HL-60 (cell line): ENCODE measurements around the gene EFNA5.

ENCODE experiments used
- DNase-seq, 2 experiments: peaks; one replicate each; pipeline ENCODE4 v3.0.0-alpha.2; 2010 to 2020; ENCODE audit warnings: low read depth in 1 of 2, low spot score in 1 of 2
- H3K27ac ChIP-seq: fragments of 250-450 bp; sonication (Bioruptor Pico); replicated peaks from 2 replicates; pipeline ENCODE4 v1.5.1; 2020; ENCODE audit warnings: mild to moderate bottlenecking, moderate library complexity
- H3K27me3 ChIP-seq: fragments of 250-450 bp; sonication (Bioruptor Pico); 2 replicates; pipeline ENCODE4 v1.5.1; 2021; ENCODE audit warnings: mild to moderate bottlenecking, moderate library complexity; ENCODE audit not compliant: insufficient read depth, poor library complexity, severe bottlenecking
- H3K4me3 ChIP-seq: replicated peaks from 2 replicates; pipeline ENCODE4 v1.5.1; 2011; ENCODE audit warnings: mild to moderate bottlenecking, control low read depth, low read length; ENCODE audit not compliant: insufficient read depth
- GABPA ChIP-seq: IDR thresholded peaks from 2 replicates; pipeline ENCODE4 v1.6.1; 2012; ENCODE audit warnings: low read depth
- POLR2AphosphoS5 ChIP-seq: IDR thresholded peaks from 2 replicates; pipeline ENCODE4 v1.6.1; 2012; ENCODE audit warnings: low read depth
- SPI1 ChIP-seq: IDR thresholded peaks from 2 replicates; pipeline ENCODE4 v1.6.1; 2012; ENCODE audit warnings: low read depth, mild to moderate bottlenecking, borderline replicate concordance
- TF ChIP-seq, protein P1 (sequence below): IDR thresholded peaks from 2 replicates; pipeline ENCODE4 v1.6.1; 2012; ENCODE audit warnings: low read depth; ENCODE audit not compliant: insufficient replicate concordance
- TF ChIP-seq, protein P2 (sequence below): IDR thresholded peaks from one replicate; pipeline ENCODE4 v1.5.1; 2011; ENCODE audit warnings: low read length, control low read depth, inconsistent platforms; ENCODE audit not compliant: insufficient read depth

EFNA5 gene

DNA sequence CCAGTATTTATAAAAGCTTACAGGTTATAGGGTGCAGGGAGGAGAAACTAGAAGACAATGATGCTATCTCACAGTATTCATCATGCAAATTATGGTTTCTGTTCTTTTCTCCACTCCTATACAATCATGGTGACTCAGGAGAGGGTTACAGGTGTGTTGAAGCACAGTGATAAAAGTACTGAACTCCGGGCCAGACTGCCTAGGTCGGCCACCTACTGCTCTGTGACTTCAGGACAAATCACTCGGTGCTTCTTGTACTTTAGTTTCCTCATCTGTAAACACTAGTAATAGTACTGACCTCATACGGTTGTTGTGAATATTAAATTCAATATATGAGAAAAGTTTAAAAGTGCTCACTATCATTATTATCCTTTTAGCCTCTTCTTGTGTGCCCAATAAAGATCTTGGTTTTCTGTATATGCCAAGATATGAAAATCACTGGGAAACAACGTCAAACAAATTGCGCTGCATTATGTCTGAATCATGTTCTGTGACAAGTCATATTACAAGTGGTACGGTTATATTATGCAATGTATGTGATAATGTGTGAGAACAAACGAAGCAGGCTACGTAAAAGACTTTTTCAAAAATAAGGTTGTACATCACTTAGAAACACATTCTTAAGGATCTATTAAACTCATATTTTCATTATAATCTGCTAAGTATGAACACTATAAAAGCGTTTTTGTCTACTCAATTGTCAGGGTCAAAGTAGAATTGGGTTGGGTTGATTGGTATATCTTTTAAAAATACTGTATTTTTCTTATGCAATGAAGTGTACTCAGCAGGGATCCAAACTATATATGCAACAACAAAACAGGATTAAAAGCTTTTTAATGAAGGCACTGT is 153.3 kb downstream of the EFNA5 start:
- H3K4me3 ChIP-seq, result no peak overlapping the region
- H3K27ac ChIP-seq, result no peak overlapping the region
- TF ChIP-seq, protein P1, sequence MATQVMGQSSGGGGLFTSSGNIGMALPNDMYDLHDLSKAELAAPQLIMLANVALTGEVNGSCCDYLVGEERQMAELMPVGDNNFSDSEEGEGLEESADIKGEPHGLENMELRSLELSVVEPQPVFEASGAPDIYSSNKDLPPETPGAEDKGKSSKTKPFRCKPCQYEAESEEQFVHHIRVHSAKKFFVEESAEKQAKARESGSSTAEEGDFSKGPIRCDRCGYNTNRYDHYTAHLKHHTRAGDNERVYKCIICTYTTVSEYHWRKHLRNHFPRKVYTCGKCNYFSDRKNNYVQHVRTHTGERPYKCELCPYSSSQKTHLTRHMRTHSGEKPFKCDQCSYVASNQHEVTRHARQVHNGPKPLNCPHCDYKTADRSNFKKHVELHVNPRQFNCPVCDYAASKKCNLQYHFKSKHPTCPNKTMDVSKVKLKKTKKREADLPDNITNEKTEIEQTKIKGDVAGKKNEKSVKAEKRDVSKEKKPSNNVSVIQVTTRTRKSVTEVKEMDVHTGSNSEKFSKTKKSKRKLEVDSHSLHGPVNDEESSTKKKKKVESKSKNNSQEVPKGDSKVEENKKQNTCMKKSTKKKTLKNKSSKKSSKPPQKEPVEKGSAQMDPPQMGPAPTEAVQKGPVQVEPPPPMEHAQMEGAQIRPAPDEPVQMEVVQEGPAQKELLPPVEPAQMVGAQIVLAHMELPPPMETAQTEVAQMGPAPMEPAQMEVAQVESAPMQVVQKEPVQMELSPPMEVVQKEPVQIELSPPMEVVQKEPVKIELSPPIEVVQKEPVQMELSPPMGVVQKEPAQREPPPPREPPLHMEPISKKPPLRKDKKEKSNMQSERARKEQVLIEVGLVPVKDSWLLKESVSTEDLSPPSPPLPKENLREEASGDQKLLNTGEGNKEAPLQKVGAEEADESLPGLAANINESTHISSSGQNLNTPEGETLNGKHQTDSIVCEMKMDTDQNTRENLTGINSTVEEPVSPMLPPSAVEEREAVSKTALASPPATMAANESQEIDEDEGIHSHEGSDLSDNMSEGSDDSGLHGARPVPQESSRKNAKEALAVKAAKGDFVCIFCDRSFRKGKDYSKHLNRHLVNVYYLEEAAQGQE, result no peak
- TF ChIP-seq POLR2AphosphoS5 (no peak), SPI1 (no peak), GABPA (no peak)
- TF ChIP-seq, protein P2, sequence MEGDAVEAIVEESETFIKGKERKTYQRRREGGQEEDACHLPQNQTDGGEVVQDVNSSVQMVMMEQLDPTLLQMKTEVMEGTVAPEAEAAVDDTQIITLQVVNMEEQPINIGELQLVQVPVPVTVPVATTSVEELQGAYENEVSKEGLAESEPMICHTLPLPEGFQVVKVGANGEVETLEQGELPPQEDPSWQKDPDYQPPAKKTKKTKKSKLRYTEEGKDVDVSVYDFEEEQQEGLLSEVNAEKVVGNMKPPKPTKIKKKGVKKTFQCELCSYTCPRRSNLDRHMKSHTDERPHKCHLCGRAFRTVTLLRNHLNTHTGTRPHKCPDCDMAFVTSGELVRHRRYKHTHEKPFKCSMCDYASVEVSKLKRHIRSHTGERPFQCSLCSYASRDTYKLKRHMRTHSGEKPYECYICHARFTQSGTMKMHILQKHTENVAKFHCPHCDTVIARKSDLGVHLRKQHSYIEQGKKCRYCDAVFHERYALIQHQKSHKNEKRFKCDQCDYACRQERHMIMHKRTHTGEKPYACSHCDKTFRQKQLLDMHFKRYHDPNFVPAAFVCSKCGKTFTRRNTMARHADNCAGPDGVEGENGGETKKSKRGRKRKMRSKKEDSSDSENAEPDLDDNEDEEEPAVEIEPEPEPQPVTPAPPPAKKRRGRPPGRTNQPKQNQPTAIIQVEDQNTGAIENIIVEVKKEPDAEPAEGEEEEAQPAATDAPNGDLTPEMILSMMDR, result no peak
- H3K27me3 ChIP-seq, result no peaks in the 10 kb centered on the region
- no peak for DNase-seq

DNA sequence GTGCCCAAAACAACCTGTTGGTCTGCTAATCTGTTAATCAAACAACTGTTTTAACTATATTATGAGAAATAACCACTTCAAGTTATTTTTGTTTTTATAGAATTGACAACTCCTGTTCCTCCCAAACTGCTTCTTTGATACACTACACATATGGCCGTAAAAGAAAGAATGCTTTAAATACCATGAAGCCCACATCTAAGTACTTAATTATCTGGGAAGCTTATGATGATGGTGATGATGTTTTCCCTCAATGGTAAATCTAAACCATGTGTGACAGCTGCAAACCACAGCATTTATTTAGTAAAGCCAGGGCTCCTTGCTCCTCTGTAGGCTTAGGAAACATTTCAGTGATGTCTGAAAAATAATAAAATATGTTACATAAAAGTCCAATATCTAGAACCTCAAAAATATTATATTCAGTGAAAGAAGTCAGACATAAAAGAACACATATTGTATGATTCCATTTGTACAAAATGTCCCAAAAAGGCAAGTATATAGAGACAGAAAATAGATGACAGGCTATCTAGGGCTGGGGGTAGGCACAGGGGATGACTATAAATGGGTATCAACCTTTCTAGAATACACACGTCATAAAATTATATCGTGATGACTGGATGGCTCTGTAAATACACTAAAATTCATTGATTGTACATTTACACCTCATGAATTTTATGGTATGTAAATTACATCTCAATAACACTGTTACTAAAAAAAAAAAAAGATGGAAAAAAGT is 154.1 kb downstream of the EFNA5 start:
- DNase-seq, result no peak
- no peaks in the 10 kb centered on the region for H3K27me3 ChIP-seq
- TF ChIP-seq GABPA (no peak), SPI1 (no peak), POLR2AphosphoS5 (no peak)
- TF ChIP-seq, protein P2, result no peak
- TF ChIP-seq, protein P1, result no peak
- no peak overlapping the region for H3K27ac ChIP-seq
- no peak overlapping the region for H3K4me3 ChIP-seq

DNA sequence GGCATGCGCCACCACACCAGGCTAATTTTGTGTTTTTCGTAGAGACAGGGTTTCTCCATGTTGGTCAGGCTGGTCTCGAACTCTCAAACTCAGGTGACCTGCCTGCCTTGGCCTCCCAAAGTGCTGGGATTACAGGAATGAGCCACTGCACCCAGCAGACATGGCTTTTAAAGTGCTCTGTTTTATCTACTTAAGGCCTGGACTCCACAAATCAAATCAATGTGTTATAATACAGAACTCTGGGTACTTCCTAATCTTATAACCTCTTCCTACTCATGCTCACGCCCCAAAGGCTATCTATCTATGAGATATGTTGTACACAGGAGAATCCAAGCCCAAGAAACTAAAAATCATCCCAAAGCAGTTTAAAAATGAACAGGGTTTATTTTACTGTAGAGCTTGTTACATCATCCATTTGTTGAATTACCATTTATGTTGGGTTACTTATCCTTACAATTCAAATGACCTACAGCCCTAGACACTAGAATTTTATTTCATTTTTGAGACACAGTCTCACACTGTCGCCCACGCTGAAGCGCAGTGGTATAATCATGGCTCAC is 155.1 kb downstream of the EFNA5 start:
- TF ChIP-seq GABPA (no peak), POLR2AphosphoS5 (no peak), SPI1 (no peak)
- TF ChIP-seq, protein P1, result no peak
- TF ChIP-seq, protein P2, result no peak
- Histone ChIP-seq H3K27ac (no peak overlapping the region), H3K4me3 (no peak overlapping the region), H3K27me3 (no peaks in the 10 kb centered on the region)
- DNase-seq, result no peak
